Activated CD4-positive, alpha-beta memory T cell treated with anti-CD3 and anti-CD28 coated beads for 36 hours (primary cell): ENCODE results near the gene DMPK. TPM values are rescaled to one million over a fixed set of nuclear protein-coding genes. Genes with fewer than 3 reads are reported as not detected.
"Not testable (repeated sequence)": the region's sequence is repeated elsewhere in the genome, so short reads cannot be mapped to it uniquely, and the experiment has no call there.

Source experiments
- CTCF ChIA-PET: fragments of 350-600 bp; sonication (Branson Sonifier 250); formaldehyde crosslinking; loops from one replicate; lab custom pipeline; 2021; ENCODE audit warnings: antibody characterized with exemption, inconsistent platforms; lab: Charles Lee
- POLR2A ChIA-PET: fragments of 350-600 bp; sonication (Branson Sonifier 250); formaldehyde crosslinking; loops from one replicate; lab custom pipeline; 2021; ENCODE audit warnings: antibody characterized with exemption; lab: Charles Lee
- DNase-seq: peaks from one replicate; pipeline ENCODE4 v3.0.0-alpha.2; 2020
- H3K27ac Mint-ChIP-seq: one replicate; pipeline ENCODE4 v1.8.0; 2021; ENCODE audit warnings: mixed read lengths
- H3K27me3 Mint-ChIP-seq: one replicate; pipeline ENCODE4 v1.8.0; 2021; ENCODE audit warnings: mixed read lengths
- H3K36me3 Mint-ChIP-seq: one replicate; pipeline ENCODE4 v1.8.0; 2021; ENCODE audit warnings: mixed read lengths
- H3K4me1 Mint-ChIP-seq: one replicate; pipeline ENCODE4 v1.8.0; 2021; ENCODE audit warnings: low read depth, mixed read lengths
- H3K4me3 Mint-ChIP-seq: one replicate; pipeline ENCODE4 v1.8.0; 2021; ENCODE audit warnings: mild to moderate bottlenecking, mixed read lengths
- H3K9me3 Mint-ChIP-seq: one replicate; pipeline ENCODE4 v1.8.0; 2021; ENCODE audit warnings: mixed read lengths
- intact Hi-C: fragments of 100-400 bp; cut with micrococcal nuclease; formaldehyde crosslinking; loops from one replicate; pipeline ENCODE4 v1.15.1; 2023
- total RNA-seq, 2 experiments: library from RNA; stranded (reverse); gene quantifications; one replicate each; pipeline ENCODE4 v1.2.3, GENCODE V29; 2021

Gene DMPK
- total RNA-seq, 2 experiments from 2014 or later = 10.7 to 11.0 TPM

- Mint-ChIP-seq H3K27me3 (no peaks in the 10 kb centered on the region), H3K27ac (no peak overlapping the region), H3K9me3 (no peaks in the 10 kb centered on the region), H3K36me3 (peaks cover 4% of the 10 kb centered on the region), H3K4me3 (no peak overlapping the region), H3K4me1 (peaks cover 6% of the 10 kb centered on the region)
- DNase-seq = no peak
- ChIA-PET CTCF (interaction anchor here (0.7 to 1.2 kb wide), 3 partner anchors 15 to 92 kb away, joined by 3 to 4 read pairs (median 4); partner anchors contain the start of gene SIX5), POLR2A (interaction anchor here (0.6 to 0.8 kb wide), 3 partner anchors 9 to 34 kb away, joined by 3 to 5 read pairs (median 5); no protein-coding TSS in a partner anchor)
- intact Hi-C loops = no loop called here
Observed at GRCh38 chr19:45814166-45814780, 32.0 kb upstream of the DMPK start.

- ChIA-PET POLR2A (no interaction called here), CTCF (interaction anchor here (0.6 to 1.6 kb wide), 3 partner anchors 12 to 42 kb away, joined by 3 to 4 read pairs (median 4); no protein-coding TSS in a partner anchor)
- Mint-ChIP-seq H3K4me1 (peaks cover 6% of the 10 kb centered on the region), H3K4me3 (no peak overlapping the region), H3K36me3 (peaks cover 4% of the 10 kb centered on the region), H3K27ac (no peak overlapping the region), H3K9me3 (no peaks in the 10 kb centered on the region), H3K27me3 (no peaks in the 10 kb centered on the region)
- no peak for DNase-seq
- intact Hi-C loops = no loop called here
Observed at GRCh38 chr19:45812297-45812696, 30.0 kb upstream of the DMPK start.

GRCh38 chr19:45809643-45810159 is 27.4 kb upstream of the DMPK start:
- no peak for DNase-seq
- Mint-ChIP-seq H3K27ac (no peak overlapping the region), H3K36me3 (peaks cover 2% of the 10 kb centered on the region), H3K4me3 (no peak overlapping the region), H3K4me1 (peaks cover 6% of the 10 kb centered on the region), H3K9me3 (no peaks in the 10 kb centered on the region), H3K27me3 (no peaks in the 10 kb centered on the region)
- intact Hi-C loops = no loop called here
- ChIA-PET CTCF (no interaction called here), POLR2A (no interaction called here)

GRCh38 chr19:45805719-45806118 is 23.4 kb upstream of the DMPK start:
- POLR2A ChIA-PET = interaction anchor here (0.6 kb wide), 2 partner anchors 9 to 166 kb away, joined by 3 read pairs; no protein-coding TSS in a partner anchor
- Mint-ChIP-seq H3K27me3 (peaks cover 7% of the 10 kb centered on the region), H3K36me3 (no peaks in the 10 kb centered on the region), H3K4me1 (peaks cover 6% of the 10 kb centered on the region), H3K9me3 (no peaks in the 10 kb centered on the region), H3K4me3 (no peak overlapping the region), H3K27ac (no peak overlapping the region)
- no peak for DNase-seq
- CTCF ChIA-PET = interaction anchor here (0.6 to 1.0 kb wide), 2 partner anchors 11 to 763 kb away, joined by 3 read pairs; no protein-coding TSS in a partner anchor
- intact Hi-C loops = no loop called here

GRCh38 chr19:45804959-45805230 is 22.6 kb upstream of the DMPK start:
- no peak for DNase-seq
- ChIA-PET CTCF (interaction anchor here (0.6 to 0.8 kb wide), 2 partner anchors 12 to 13 kb away, joined by 3 to 4 read pairs; no protein-coding TSS in a partner anchor), POLR2A (interaction anchor here (0.6 kb wide), 2 partner anchors 9 to 738 kb away, joined by 3 to 4 read pairs; no protein-coding TSS in a partner anchor)
- no peaks in the 10 kb centered on the region for H3K36me3 Mint-ChIP-seq
- intact Hi-C loops = no loop called here
- H3K27ac Mint-ChIP-seq = no peak overlapping the region
- no peak overlapping the region for H3K4me3 Mint-ChIP-seq
- peaks cover 6% of the 10 kb centered on the region for H3K4me1 Mint-ChIP-seq
- peaks cover 10% of the 10 kb centered on the region for H3K27me3 Mint-ChIP-seq
- H3K9me3 Mint-ChIP-seq = no peaks in the 10 kb centered on the region

GRCh38 chr19:45804140-45804958 is 22.1 kb upstream of the DMPK start:
- Mint-ChIP-seq H3K27ac (no peak overlapping the region), H3K36me3 (no peaks in the 10 kb centered on the region), H3K27me3 (peaks cover 13% of the 10 kb centered on the region), H3K4me3 (no peak overlapping the region), H3K9me3 (no peaks in the 10 kb centered on the region), H3K4me1 (peaks cover under 1% of the 10 kb centered on the region)
- intact Hi-C loops = no loop called here
- POLR2A ChIA-PET = no interaction called here
- no peak for DNase-seq
- CTCF ChIA-PET = interaction anchor here (0.6 to 3.0 kb wide), 3 partner anchors 12 to 13 kb away, joined by 3 to 9 read pairs (median 4); no protein-coding TSS in a partner anchor

- Mint-ChIP-seq H3K27ac (no peak overlapping the region), H3K4me1 (peaks cover 6% of the 10 kb centered on the region), H3K9me3 (no peaks in the 10 kb centered on the region), H3K4me3 (no peak overlapping the region), H3K27me3 (peaks cover 24% of the 10 kb centered on the region), H3K36me3 (no peaks in the 10 kb centered on the region)
- intact Hi-C loops = no loop called here
- no peak for DNase-seq
- ChIA-PET CTCF (interaction anchor here (3.0 to 5.8 kb wide), 2 partner anchors 15 to 33 kb away, joined by 9 to 121 read pairs; partner anchors contain the start of gene SIX5), POLR2A (no interaction called here)
Observed at GRCh38 chr19:45801603-45802175, 19.4 kb upstream of the DMPK start.

- H3K9me3 Mint-ChIP-seq = no peaks in the 10 kb centered on the region
- ChIA-PET POLR2A (interaction anchor here (1.7 kb wide), 1 partner anchor 30 kb away, joined by 10 read pairs; the partner anchor contains the start of gene SIX5), CTCF (interaction anchor here (1.0 to 5.8 kb wide), 10 partner anchors 10 to 108 kb away, joined by 3 to 121 read pairs (median 10); partner anchors contain the start of genes DMPK, QPCTL, SIX5 and SNRPD2)
- H3K27ac Mint-ChIP-seq = no peak overlapping the region
- H3K27me3 Mint-ChIP-seq = peaks cover 28% of the 10 kb centered on the region
- H3K4me1 Mint-ChIP-seq = peaks cover 6% of the 10 kb centered on the region
- H3K36me3 Mint-ChIP-seq = no peaks in the 10 kb centered on the region
- DNase-seq = no peak
- intact Hi-C loops = no loop called here
- H3K4me3 Mint-ChIP-seq = no peak overlapping the region
Observed at GRCh38 chr19:45800070-45800553, 17.8 kb upstream of the DMPK start.

GRCh38 chr19:45799541-45799940 is 17.3 kb upstream of the DMPK start:
- ChIA-PET POLR2A (interaction anchor here (1.7 kb wide), 1 partner anchor 30 kb away, joined by 10 read pairs; the partner anchor contains the start of gene SIX5), CTCF (interaction anchor here (0.6 to 5.8 kb wide), 20 partner anchors 9 to 360 kb away, joined by 3 to 121 read pairs (median 4); partner anchors contain the start of genes DMPK, QPCTL, SIX5 and SNRPD2)
- not testable (repeated sequence) for DNase-seq, H3K4me1 Mint-ChIP-seq, H3K36me3 Mint-ChIP-seq, H3K9me3 Mint-ChIP-seq, H3K4me3 Mint-ChIP-seq, H3K27ac Mint-ChIP-seq
- intact Hi-C loops = loop anchor here (1.0 kb wide), 1 partner anchor 29 kb away; no protein-coding TSS in a partner anchor
- H3K27me3 Mint-ChIP-seq = peaks cover 33% of the 10 kb centered on the region

GRCh38 chr19:45798995-45799517 is 16.8 kb upstream of the DMPK start:
- CTCF ChIA-PET = interaction anchor here (0.6 to 5.8 kb wide), 20 partner anchors 9 to 360 kb away, joined by 3 to 121 read pairs (median 4); partner anchors contain the start of genes DMPK, QPCTL, SIX5 and SNRPD2

GRCh38 chr19:45794627-45795026 is 12.3 kb upstream of the DMPK start:
- no peak overlapping the region for H3K4me3 Mint-ChIP-seq
- peaks cover 36% of the 10 kb centered on the region for H3K4me1 Mint-ChIP-seq
- peaks cover 13% of the 10 kb centered on the region for H3K36me3 Mint-ChIP-seq
- ChIA-PET CTCF (interaction anchor here (0.9 to 2.9 kb wide), 4 partner anchors 10 to 25 kb away, joined by 3 to 24 read pairs (median 4); partner anchors contain the start of gene SIX5), POLR2A (no interaction called here)
- H3K9me3 Mint-ChIP-seq = no peaks in the 10 kb centered on the region
- intact Hi-C loops = no loop called here
- peak overlapping the region; percentile 30 for H3K27ac Mint-ChIP-seq
- DNase-seq = no peak
- peaks cover 27% of the 10 kb centered on the region for H3K27me3 Mint-ChIP-seq

More at GRCh38 chr19:45798995-45799517, 16.8 kb upstream of the DMPK start:
- intact Hi-C loops = loop anchor here (1.0 kb wide), 1 partner anchor 29 kb away; no protein-coding TSS in a partner anchor
- H3K36me3 Mint-ChIP-seq = no peaks in the 10 kb centered on the region
- POLR2A ChIA-PET = interaction anchor here (1.7 kb wide), 1 partner anchor 29 kb away, joined by 10 read pairs; the partner anchor contains the start of gene SIX5
- peak; percentile 71 for DNase-seq
- peak overlapping the region; percentile 3 for H3K4me3 Mint-ChIP-seq
- H3K4me1 Mint-ChIP-seq = peaks cover 10% of the 10 kb centered on the region
- no peaks in the 10 kb centered on the region for H3K9me3 Mint-ChIP-seq
- H3K27ac Mint-ChIP-seq = peak overlapping the region; percentile 23
- H3K27me3 Mint-ChIP-seq = peaks cover 34% of the 10 kb centered on the region
